ENCODE results near the gene KRTAP4-6. TPM values are rescaled to one million over a fixed set of nuclear protein-coding genes. Genes with fewer than 3 reads are reported as not detected.
"Not testable (repeated sequence)": the region's sequence is repeated elsewhere in the genome, so short reads cannot be mapped to it uniquely, and the experiment has no call there.

KRTAP4-6 gene
- total RNA-seq, 1 donor from 2014 or later, result not detected

DNA sequence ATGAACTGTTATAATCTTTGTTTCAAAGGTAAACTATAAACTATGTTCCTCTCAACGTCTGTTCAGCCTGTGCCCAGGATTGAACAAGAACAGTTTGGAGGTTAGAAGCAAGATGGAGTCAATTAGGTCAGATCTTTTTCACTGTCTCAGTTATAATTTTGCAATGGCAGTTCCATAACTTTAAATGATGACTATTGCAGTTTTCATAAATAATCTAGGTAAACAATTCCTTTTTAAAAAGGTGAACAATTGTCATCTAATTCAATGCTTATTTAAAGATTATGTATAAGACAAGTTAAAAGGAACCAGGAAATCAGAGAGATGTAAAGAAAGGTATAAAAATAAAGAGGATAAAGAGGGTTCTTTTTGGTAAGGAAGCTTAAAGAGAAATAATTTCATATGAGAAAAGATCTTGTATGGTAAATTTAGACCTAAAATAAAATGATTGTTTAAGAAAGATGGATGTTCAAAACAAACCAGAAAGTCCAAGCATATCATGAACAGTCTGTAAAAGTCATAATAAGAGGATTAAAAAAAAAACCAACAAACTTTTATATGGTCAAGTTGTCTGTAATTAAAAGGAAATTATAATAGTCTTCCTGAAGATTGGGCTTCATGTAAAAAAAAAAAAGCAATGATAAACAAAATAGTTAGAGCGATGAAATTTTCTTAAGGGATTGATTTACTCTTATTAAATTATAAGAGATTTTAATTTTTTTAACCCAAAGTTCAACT is 29.0 kb downstream of the KRTAP4-6 start:
- H3K27ac Mint-ChIP-seq (ENCODE audit: unreplicated experiment), result no peak overlapping the region
- no peak for DNase-seq (ENCODE audit: extremely low spot score, unreplicated experiment)
- H3K4me1 Mint-ChIP-seq (ENCODE audit: unreplicated experiment), result peaks cover 3% of the 10 kb centered on the region
- TF ChIP-seq, protein P1, sequence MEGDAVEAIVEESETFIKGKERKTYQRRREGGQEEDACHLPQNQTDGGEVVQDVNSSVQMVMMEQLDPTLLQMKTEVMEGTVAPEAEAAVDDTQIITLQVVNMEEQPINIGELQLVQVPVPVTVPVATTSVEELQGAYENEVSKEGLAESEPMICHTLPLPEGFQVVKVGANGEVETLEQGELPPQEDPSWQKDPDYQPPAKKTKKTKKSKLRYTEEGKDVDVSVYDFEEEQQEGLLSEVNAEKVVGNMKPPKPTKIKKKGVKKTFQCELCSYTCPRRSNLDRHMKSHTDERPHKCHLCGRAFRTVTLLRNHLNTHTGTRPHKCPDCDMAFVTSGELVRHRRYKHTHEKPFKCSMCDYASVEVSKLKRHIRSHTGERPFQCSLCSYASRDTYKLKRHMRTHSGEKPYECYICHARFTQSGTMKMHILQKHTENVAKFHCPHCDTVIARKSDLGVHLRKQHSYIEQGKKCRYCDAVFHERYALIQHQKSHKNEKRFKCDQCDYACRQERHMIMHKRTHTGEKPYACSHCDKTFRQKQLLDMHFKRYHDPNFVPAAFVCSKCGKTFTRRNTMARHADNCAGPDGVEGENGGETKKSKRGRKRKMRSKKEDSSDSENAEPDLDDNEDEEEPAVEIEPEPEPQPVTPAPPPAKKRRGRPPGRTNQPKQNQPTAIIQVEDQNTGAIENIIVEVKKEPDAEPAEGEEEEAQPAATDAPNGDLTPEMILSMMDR (IDR thresholded peaks at IDR 0.05), result no peak
- H3K4me3 Mint-ChIP-seq (ENCODE audit: unreplicated experiment), result no peak overlapping the region
- peaks cover 6% of the 10 kb centered on the region for H3K36me3 Mint-ChIP-seq (ENCODE audit: unreplicated experiment)
- H3K27me3 Mint-ChIP-seq (ENCODE audit: unreplicated experiment), result no peaks in the 10 kb centered on the region
- peaks cover 11% of the 10 kb centered on the region for H3K9me3 Mint-ChIP-seq (ENCODE audit: unreplicated experiment)

DNA sequence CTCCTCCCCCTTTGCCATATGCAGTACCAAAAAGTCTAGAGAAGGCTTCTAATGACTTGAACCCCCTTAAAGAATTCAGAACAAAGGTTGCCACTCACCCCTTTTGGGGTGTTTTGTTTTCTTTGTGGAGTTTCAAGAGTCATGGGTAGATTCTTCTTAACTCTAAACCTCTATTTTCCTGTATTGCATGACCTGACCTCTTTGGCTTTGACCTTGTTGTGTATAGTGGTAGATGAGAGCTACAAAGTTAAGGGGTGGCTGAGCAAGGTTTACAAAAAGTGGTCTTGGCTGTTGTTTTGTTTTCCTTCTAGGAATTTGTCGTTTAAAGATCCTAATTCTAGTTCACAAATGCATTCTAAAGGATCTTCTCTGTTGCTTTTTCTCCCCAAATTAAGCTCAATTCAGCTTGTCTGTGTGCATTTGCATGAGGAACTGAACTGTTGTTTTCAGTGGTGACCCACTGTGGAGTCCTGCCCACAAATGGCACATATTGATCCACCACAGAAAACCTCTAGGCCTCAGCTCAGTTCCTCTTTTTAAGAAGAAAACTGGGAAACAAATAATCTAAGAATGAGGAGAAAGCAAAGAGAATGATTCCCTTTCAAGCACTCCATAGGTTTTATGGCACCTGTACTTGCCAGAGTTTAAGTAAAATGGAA is 31.5 kb downstream of the KRTAP4-6 start:
- not testable (repeated sequence) for H3K27ac Mint-ChIP-seq (ENCODE audit: unreplicated experiment); H3K27me3 Mint-ChIP-seq (ENCODE audit: unreplicated experiment); H3K4me3 Mint-ChIP-seq (ENCODE audit: unreplicated experiment); DNase-seq (ENCODE audit: extremely low spot score, unreplicated experiment); H3K36me3 Mint-ChIP-seq (ENCODE audit: unreplicated experiment)
- Mint-ChIP-seq H3K9me3 (ENCODE audit: unreplicated experiment) (peaks cover 11% of the 10 kb centered on the region), H3K4me1 (ENCODE audit: unreplicated experiment) (peaks cover 20% of the 10 kb centered on the region)

DNA sequence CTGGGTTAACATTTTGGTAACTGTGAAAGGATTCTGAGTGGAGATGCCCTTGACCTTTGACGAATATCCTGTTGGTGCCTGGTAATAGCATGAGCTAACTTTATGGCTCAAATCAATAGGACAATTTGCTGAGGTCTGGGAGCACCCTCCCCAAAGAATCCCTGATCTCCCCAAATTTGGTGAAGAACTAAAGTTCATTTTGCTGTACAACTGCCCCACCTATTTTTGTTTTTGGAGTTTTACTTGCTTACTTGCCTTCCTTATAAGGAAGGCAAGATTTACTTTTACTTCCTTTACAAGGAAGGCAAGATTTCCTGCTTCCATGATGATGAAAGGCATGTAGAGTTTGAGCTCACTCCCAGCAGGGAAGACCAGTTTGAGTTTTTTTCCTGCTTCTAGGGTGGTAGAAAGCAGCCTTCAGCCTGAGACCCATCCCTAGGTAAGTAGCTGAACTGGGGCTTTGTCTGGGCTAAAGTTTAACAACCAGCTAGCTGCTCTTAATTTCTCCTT is 32.3 kb downstream of the KRTAP4-6 start:
- Mint-ChIP-seq H3K27ac (ENCODE audit: unreplicated experiment) (no peak overlapping the region), H3K27me3 (ENCODE audit: unreplicated experiment) (no peaks in the 10 kb centered on the region)

DNA sequence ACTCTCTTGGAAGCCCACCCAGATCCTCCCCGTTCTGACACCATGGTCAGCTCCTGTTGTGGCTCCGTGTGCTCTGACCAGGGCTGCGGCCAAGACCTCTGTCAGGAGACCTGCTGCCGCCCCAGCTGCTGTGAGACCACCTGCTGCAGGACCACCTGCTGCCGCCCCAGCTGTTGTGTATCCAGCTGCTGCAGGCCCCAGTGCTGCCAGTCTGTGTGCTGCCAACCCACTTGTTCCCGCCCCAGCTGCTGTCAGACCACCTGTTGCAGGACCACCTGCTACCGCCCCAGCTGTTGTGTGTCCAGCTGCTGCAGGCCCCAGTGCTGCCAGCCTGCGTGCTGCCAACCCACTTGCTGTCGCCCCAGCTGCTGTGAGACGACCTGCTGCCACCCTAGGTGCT is 35.0 kb downstream of the KRTAP4-6 start, which contains the start of gene KRTAP4-9:
Gene KRTAP4-9, plus strand, starts transcription at position 43 of the 400 bp plus-strand sequence. Its CDS starts 0 bp downstream, at position 43.
- DNase-seq (ENCODE audit: extremely low spot score, unreplicated experiment); H3K36me3 Mint-ChIP-seq (ENCODE audit: unreplicated experiment); H3K4me3 Mint-ChIP-seq (ENCODE audit: unreplicated experiment); H3K9me3 Mint-ChIP-seq (ENCODE audit: unreplicated experiment); H3K27me3 Mint-ChIP-seq (ENCODE audit: unreplicated experiment): not testable (repeated sequence)
- peak within 1 kb of the TSS; percentile 27 for H3K27ac Mint-ChIP-seq (ENCODE audit: unreplicated experiment)
- peaks cover 30% of the 10 kb centered on the region for H3K4me1 Mint-ChIP-seq (ENCODE audit: unreplicated experiment)

More for the DNA sequence above, 32.3 kb downstream of the KRTAP4-6 start:
- H3K4me3 Mint-ChIP-seq (ENCODE audit: unreplicated experiment), result no peak overlapping the region
- H3K9me3 Mint-ChIP-seq (ENCODE audit: unreplicated experiment), result peaks cover 8% of the 10 kb centered on the region
- peaks cover 29% of the 10 kb centered on the region for H3K4me1 Mint-ChIP-seq (ENCODE audit: unreplicated experiment)
- DNase-seq (ENCODE audit: extremely low spot score, unreplicated experiment), result no peak
- TF ChIP-seq, protein P1 (IDR thresholded peaks at IDR 0.05), result no peak
- peaks cover 6% of the 10 kb centered on the region for H3K36me3 Mint-ChIP-seq (ENCODE audit: unreplicated experiment)

DNA sequence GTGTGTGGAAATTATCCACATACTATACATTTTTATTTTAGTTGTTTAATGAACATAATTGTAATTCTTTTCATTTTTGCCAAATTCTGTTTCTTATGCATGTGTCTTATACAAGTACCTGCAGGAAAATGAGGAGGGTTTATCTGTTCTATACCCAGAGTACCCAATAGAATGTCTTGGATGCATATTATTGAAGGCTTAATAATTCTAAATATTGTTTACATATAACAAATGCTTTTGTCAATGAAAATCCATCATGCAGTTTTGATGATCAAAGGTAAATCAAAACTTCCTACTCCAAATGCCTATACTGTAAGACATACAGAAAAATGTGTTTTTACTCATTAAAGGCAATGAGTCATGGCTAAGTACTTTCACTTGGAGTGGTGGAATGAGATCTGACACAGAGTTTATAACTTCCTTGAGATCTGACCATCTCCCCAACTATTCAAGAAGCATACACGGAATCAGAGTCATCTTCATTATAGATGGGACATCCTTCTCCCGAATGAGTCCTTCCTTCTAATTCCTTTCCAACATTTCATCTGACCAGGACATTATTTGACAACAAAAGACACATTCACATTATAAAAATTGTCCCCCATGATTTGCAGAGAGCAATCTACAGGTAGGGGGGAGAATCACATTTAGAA is 35.8 kb downstream of the KRTAP4-6 start:
- H3K27me3 Mint-ChIP-seq (ENCODE audit: unreplicated experiment); H3K4me3 Mint-ChIP-seq (ENCODE audit: unreplicated experiment); H3K36me3 Mint-ChIP-seq (ENCODE audit: unreplicated experiment); H3K9me3 Mint-ChIP-seq (ENCODE audit: unreplicated experiment); DNase-seq (ENCODE audit: extremely low spot score, unreplicated experiment): not testable (repeated sequence)
- peaks cover 38% of the 10 kb centered on the region for H3K4me1 Mint-ChIP-seq (ENCODE audit: unreplicated experiment)
- peak overlapping the region; percentile 27 for H3K27ac Mint-ChIP-seq (ENCODE audit: unreplicated experiment)

DNA sequence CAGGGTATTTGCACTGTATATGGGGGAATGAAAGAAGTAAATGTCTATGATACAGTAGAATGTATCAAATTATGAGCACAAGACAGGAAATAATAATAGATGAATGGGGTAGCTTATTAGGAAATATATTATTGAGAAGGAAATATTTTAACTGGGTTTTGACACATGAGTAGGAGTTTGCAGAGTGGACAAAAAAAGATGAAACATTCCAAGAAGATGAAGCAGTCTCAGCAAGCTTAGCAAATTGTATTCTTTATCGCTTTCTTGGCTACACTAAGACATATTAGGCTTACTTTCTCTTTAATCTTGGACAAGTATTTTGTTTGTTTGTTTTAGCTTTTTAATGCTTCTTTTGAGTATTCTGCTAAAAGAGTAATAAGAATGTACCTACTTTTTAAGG is 36.4 kb downstream of the KRTAP4-6 start:
- Mint-ChIP-seq H3K36me3 (ENCODE audit: unreplicated experiment) (no peaks in the 10 kb centered on the region), H3K9me3 (ENCODE audit: unreplicated experiment) (no peaks in the 10 kb centered on the region), H3K27me3 (ENCODE audit: unreplicated experiment) (no peaks in the 10 kb centered on the region), H3K4me3 (ENCODE audit: unreplicated experiment) (no peak overlapping the region), H3K4me1 (ENCODE audit: unreplicated experiment) (peaks cover 40% of the 10 kb centered on the region), H3K27ac (ENCODE audit: unreplicated experiment) (no peak overlapping the region)
- DNase-seq (ENCODE audit: extremely low spot score, unreplicated experiment), result no peak
- TF ChIP-seq, protein P1 (IDR thresholded peaks at IDR 0.05), result no peak

Measured in osteocyte (in vitro differentiated cells).